ENCODE results near the gene RNF130.

The RNF130 gene

DNA sequence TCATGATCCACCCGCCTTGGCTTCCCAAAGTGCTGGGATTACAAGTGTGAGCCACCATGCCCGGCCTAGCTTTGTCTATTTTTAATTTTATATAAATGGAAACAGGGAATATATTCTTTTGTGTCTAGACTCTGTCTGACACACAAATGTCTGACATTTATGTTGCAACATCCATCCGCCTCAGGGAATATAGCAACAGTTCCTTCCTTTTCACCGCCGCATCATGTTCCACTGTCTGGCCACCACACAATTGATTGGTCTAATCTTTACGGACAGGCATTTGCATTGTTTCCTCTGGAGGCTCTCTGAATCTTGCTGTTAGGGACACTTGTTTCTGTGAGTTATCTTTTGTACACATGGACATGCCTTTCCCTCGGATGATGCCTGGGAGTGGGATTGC lies 143.7 kb downstream of the RNF130 start:
- no peak for TF ChIP-seq RAD21 (IDR thresholded peaks at IDR 0.05; ENCODE audit: low read depth)
- no peak for TF ChIP-seq YY1 (IDR thresholded peaks at IDR 0.05; ENCODE audit: low read depth)
- TF ChIP-seq, protein P1, sequence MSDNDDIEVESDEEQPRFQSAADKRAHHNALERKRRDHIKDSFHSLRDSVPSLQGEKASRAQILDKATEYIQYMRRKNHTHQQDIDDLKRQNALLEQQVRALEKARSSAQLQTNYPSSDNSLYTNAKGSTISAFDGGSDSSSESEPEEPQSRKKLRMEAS (IDR thresholded peaks at IDR 0.05) = no peak
- no peak for TF ChIP-seq EGR1 (IDR thresholded peaks at IDR 0.05)
- no peak for TF ChIP-seq TAF1 (IDR thresholded peaks at IDR 0.05; ENCODE audit: low read depth)
- TF ChIP-seq NFIC (IDR thresholded peaks at IDR 0.05) = no peak
- no peak for TF ChIP-seq TEAD4 (IDR thresholded peaks at IDR 0.05)
- TF ChIP-seq ZBTB7A (IDR thresholded peaks at IDR 0.05; ENCODE audit: low read depth) = no peak
- no peak for TF ChIP-seq CEBPB (IDR thresholded peaks at IDR 0.05)
- TF ChIP-seq, protein P2, sequence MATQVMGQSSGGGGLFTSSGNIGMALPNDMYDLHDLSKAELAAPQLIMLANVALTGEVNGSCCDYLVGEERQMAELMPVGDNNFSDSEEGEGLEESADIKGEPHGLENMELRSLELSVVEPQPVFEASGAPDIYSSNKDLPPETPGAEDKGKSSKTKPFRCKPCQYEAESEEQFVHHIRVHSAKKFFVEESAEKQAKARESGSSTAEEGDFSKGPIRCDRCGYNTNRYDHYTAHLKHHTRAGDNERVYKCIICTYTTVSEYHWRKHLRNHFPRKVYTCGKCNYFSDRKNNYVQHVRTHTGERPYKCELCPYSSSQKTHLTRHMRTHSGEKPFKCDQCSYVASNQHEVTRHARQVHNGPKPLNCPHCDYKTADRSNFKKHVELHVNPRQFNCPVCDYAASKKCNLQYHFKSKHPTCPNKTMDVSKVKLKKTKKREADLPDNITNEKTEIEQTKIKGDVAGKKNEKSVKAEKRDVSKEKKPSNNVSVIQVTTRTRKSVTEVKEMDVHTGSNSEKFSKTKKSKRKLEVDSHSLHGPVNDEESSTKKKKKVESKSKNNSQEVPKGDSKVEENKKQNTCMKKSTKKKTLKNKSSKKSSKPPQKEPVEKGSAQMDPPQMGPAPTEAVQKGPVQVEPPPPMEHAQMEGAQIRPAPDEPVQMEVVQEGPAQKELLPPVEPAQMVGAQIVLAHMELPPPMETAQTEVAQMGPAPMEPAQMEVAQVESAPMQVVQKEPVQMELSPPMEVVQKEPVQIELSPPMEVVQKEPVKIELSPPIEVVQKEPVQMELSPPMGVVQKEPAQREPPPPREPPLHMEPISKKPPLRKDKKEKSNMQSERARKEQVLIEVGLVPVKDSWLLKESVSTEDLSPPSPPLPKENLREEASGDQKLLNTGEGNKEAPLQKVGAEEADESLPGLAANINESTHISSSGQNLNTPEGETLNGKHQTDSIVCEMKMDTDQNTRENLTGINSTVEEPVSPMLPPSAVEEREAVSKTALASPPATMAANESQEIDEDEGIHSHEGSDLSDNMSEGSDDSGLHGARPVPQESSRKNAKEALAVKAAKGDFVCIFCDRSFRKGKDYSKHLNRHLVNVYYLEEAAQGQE (IDR thresholded peaks at IDR 0.05; ENCODE audit: low read depth) = no peak
- TF ChIP-seq EP300 (IDR thresholded peaks at IDR 0.05; ENCODE audit: borderline replicate concordance) = no peak
- TF ChIP-seq, protein P3, sequence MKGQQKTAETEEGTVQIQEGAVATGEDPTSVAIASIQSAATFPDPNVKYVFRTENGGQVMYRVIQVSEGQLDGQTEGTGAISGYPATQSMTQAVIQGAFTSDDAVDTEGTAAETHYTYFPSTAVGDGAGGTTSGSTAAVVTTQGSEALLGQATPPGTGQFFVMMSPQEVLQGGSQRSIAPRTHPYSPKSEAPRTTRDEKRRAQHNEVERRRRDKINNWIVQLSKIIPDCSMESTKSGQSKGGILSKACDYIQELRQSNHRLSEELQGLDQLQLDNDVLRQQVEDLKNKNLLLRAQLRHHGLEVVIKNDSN (IDR thresholded peaks at IDR 0.05) = no peak
- TF ChIP-seq CREB1 (IDR thresholded peaks at IDR 0.05; ENCODE audit: low read depth) = no peak
- TF ChIP-seq TCF12 (IDR thresholded peaks at IDR 0.05; ENCODE audit: low read depth) = no peak
- no peak for TF ChIP-seq FOXM1 (IDR thresholded peaks at IDR 0.05; ENCODE audit: borderline replicate concordance, low read depth)

DNA sequence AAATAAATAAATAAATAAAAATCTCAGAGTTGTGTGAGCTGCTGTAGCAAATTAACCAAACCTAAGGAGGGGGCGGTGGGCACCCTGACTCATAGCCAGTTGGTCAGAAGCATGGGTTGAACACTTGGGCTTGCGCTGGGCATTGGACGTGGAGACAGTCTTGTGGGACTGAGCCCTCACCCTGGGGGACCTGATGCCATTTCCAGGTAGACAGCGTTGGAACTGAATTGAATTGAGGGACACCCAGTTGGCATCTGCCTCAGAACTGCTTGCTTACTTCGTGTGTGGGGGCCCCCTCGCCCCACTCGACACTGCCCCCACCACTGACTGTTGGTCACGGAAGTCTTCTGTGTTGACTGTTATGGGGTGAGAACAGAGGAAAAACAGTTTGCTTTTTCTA lies 144.9 kb downstream of the RNF130 start:
- TF ChIP-seq NFIC (IDR thresholded peaks at IDR 0.05) (no peak), CREB1 (IDR thresholded peaks at IDR 0.05; ENCODE audit: low read depth) (no peak), EP300 (IDR thresholded peaks at IDR 0.05; ENCODE audit: borderline replicate concordance) (no peak), TEAD4 (IDR thresholded peaks at IDR 0.05) (no peak), CEBPB (IDR thresholded peaks at IDR 0.05) (no peak), TCF12 (IDR thresholded peaks at IDR 0.05; ENCODE audit: low read depth) (no peak), YY1 (IDR thresholded peaks at IDR 0.05; ENCODE audit: low read depth) (no peak), TAF1 (IDR thresholded peaks at IDR 0.05; ENCODE audit: low read depth) (no peak), FOXM1 (IDR thresholded peaks at IDR 0.05; ENCODE audit: borderline replicate concordance, low read depth) (no peak), EGR1 (IDR thresholded peaks at IDR 0.05) (no peak), RAD21 (IDR thresholded peaks at IDR 0.05; ENCODE audit: low read depth) (no peak)
- TF ChIP-seq, protein P3 (IDR thresholded peaks at IDR 0.05) = no peak

DNA sequence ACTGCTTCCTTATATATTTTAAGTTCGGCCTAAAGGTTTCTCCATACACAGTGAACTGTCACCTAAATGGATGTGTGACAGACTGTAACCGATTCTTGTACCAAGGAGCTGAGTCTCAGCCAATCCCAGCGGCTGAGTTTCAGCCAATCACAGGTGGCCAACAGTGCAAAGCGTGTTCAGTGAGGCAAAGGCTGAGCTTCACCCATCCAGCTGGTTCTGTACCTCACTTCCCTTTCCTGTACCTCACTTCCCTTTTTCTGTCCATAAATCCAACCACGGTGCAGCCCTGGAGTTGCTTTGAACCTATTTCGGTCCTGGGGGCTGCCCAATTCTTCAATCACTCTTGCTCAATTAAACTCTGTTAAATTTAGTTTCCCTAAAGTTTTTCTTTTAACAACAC lies 148.1 kb downstream of the RNF130 start:
- TF ChIP-seq CREB1 (IDR thresholded peaks at IDR 0.05; ENCODE audit: low read depth) = no peak
- TF ChIP-seq, protein P3 (IDR thresholded peaks at IDR 0.05) = no peak
- TF ChIP-seq, protein P2 (IDR thresholded peaks at IDR 0.05; ENCODE audit: low read depth) = no peak
- TF ChIP-seq, protein P1 (IDR thresholded peaks at IDR 0.05) = no peak
- no peak for TF ChIP-seq ZBTB7A (IDR thresholded peaks at IDR 0.05; ENCODE audit: low read depth)
- TF ChIP-seq TCF12 (IDR thresholded peaks at IDR 0.05; ENCODE audit: low read depth) = no peak
- TF ChIP-seq TAF1 (IDR thresholded peaks at IDR 0.05; ENCODE audit: low read depth) = no peak
- no peak for TF ChIP-seq CEBPB (IDR thresholded peaks at IDR 0.05)
- no peak for TF ChIP-seq TEAD4 (IDR thresholded peaks at IDR 0.05)
- no peak for TF ChIP-seq FOXM1 (IDR thresholded peaks at IDR 0.05; ENCODE audit: borderline replicate concordance, low read depth)

DNA sequence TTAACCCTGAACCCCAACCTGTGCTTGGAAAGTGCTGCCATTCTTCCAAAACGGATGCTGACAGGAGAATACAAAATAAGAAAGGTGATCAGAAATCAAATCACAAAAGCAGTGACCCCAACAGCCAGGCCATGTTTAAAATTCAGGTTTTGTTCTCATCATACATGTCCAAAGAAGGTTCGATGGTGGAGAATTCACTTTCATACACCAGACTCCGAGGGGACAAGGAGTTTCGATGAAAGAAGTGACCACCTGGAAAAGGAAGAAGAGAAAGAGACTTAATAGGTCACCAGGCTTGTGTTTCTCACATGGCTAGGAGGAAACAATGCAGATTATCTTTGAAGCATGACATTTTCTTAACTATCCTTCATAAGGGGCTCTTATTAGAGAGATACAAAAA lies 151.4 kb downstream of the RNF130 start:
- TF ChIP-seq CREB1 (IDR thresholded peaks at IDR 0.05; ENCODE audit: low read depth) (no peak), YY1 (IDR thresholded peaks at IDR 0.05; ENCODE audit: low read depth) (no peak), NFIC (IDR thresholded peaks at IDR 0.05) (no peak), RAD21 (IDR thresholded peaks at IDR 0.05; ENCODE audit: low read depth) (no peak), ZBTB7A (IDR thresholded peaks at IDR 0.05; ENCODE audit: low read depth) (no peak), FOXM1 (IDR thresholded peaks at IDR 0.05; ENCODE audit: borderline replicate concordance, low read depth) (no peak), TEAD4 (IDR thresholded peaks at IDR 0.05) (no peak), EGR1 (IDR thresholded peaks at IDR 0.05) (no peak), TAF1 (IDR thresholded peaks at IDR 0.05; ENCODE audit: low read depth) (no peak), CEBPB (IDR thresholded peaks at IDR 0.05) (no peak), EP300 (IDR thresholded peaks at IDR 0.05; ENCODE audit: borderline replicate concordance) (no peak), TCF12 (IDR thresholded peaks at IDR 0.05; ENCODE audit: low read depth) (no peak)
- TF ChIP-seq, protein P3 (IDR thresholded peaks at IDR 0.05) = no peak
- TF ChIP-seq, protein P1 (IDR thresholded peaks at IDR 0.05) = no peak
- TF ChIP-seq, protein P2 (IDR thresholded peaks at IDR 0.05; ENCODE audit: low read depth) = no peak
